Measurements from ENCODE around the gene TMEM45B.

Gene TMEM45B

DNA sequence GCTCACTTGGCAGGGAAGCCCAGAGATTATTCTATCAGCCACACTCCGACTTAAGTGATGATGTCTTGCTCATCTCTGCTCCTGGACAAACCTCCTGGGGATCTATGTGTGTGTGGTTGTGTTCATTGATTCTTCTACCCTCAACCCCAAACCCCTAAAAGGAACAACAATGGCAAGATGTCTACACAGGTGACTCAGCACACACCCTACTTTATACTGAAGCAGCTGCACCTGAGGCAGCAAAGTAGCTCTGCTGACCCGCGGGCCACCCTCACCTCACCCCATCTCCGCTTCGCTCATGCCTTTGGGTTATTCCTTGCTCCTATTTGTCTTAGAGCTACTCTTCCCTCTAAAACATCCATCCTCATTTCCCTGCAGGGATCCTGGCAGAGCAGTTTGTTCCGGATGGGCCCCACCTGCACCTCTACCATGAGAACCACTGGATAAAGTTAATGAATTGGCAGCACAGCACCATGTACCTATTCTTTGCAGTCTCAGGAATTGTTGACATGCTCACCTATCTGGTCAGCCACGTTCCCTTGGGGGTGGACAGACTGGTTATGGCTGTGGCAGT, 38.7 kb downstream of the TMEM45B start:
- no peak for TF ChIP-seq TAF1 (IDR thresholded peaks at IDR 0.05; ENCODE audit: low read depth)
- no peak for TF ChIP-seq ZBTB7A (IDR thresholded peaks at IDR 0.05; ENCODE audit: low read depth)
- no peak for TF ChIP-seq EGR1 (IDR thresholded peaks at IDR 0.05)
- no peak for TF ChIP-seq FOXM1 (IDR thresholded peaks at IDR 0.05; ENCODE audit: borderline replicate concordance, low read depth)
- TF ChIP-seq, protein P1, sequence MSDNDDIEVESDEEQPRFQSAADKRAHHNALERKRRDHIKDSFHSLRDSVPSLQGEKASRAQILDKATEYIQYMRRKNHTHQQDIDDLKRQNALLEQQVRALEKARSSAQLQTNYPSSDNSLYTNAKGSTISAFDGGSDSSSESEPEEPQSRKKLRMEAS (IDR thresholded peaks at IDR 0.05): no peak
- TF ChIP-seq NFIC (IDR thresholded peaks at IDR 0.05): no peak
- no peak for TF ChIP-seq CREB1 (IDR thresholded peaks at IDR 0.05; ENCODE audit: low read depth)
- no peak for TF ChIP-seq EP300 (IDR thresholded peaks at IDR 0.05; ENCODE audit: borderline replicate concordance)
- TF ChIP-seq CEBPB (IDR thresholded peaks at IDR 0.05): no peak
- TF ChIP-seq RAD21 (IDR thresholded peaks at IDR 0.05; ENCODE audit: low read depth): no peak
- TF ChIP-seq, protein P2, sequence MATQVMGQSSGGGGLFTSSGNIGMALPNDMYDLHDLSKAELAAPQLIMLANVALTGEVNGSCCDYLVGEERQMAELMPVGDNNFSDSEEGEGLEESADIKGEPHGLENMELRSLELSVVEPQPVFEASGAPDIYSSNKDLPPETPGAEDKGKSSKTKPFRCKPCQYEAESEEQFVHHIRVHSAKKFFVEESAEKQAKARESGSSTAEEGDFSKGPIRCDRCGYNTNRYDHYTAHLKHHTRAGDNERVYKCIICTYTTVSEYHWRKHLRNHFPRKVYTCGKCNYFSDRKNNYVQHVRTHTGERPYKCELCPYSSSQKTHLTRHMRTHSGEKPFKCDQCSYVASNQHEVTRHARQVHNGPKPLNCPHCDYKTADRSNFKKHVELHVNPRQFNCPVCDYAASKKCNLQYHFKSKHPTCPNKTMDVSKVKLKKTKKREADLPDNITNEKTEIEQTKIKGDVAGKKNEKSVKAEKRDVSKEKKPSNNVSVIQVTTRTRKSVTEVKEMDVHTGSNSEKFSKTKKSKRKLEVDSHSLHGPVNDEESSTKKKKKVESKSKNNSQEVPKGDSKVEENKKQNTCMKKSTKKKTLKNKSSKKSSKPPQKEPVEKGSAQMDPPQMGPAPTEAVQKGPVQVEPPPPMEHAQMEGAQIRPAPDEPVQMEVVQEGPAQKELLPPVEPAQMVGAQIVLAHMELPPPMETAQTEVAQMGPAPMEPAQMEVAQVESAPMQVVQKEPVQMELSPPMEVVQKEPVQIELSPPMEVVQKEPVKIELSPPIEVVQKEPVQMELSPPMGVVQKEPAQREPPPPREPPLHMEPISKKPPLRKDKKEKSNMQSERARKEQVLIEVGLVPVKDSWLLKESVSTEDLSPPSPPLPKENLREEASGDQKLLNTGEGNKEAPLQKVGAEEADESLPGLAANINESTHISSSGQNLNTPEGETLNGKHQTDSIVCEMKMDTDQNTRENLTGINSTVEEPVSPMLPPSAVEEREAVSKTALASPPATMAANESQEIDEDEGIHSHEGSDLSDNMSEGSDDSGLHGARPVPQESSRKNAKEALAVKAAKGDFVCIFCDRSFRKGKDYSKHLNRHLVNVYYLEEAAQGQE (IDR thresholded peaks at IDR 0.05; ENCODE audit: low read depth): no peak

GRCh38 chr11:129855086-129855485, 39.4 kb downstream of the TMEM45B start:
- TF ChIP-seq, protein P2 (IDR thresholded peaks at IDR 0.05; ENCODE audit: low read depth): no peak
- TF ChIP-seq NFIC (IDR thresholded peaks at IDR 0.05) (no peak), ZBTB7A (IDR thresholded peaks at IDR 0.05; ENCODE audit: low read depth) (no peak), EGR1 (IDR thresholded peaks at IDR 0.05) (no peak), YY1 (IDR thresholded peaks at IDR 0.05; ENCODE audit: low read depth) (no peak), TCF12 (IDR thresholded peaks at IDR 0.05; ENCODE audit: low read depth) (no peak), USF1 (IDR thresholded peaks at IDR 0.05) (no peak), EP300 (IDR thresholded peaks at IDR 0.05; ENCODE audit: borderline replicate concordance) (no peak), TEAD4 (IDR thresholded peaks at IDR 0.05) (no peak), CEBPB (IDR thresholded peaks at IDR 0.05) (no peak), FOXM1 (IDR thresholded peaks at IDR 0.05; ENCODE audit: borderline replicate concordance, low read depth) (no peak), TAF1 (IDR thresholded peaks at IDR 0.05; ENCODE audit: low read depth) (no peak), CREB1 (IDR thresholded peaks at IDR 0.05; ENCODE audit: low read depth) (no peak), RAD21 (IDR thresholded peaks at IDR 0.05; ENCODE audit: low read depth) (no peak)
- TF ChIP-seq, protein P1 (IDR thresholded peaks at IDR 0.05): no peak

- TF ChIP-seq CEBPB (IDR thresholded peaks at IDR 0.05): no peak
- no peak for TF ChIP-seq FOXM1 (IDR thresholded peaks at IDR 0.05; ENCODE audit: borderline replicate concordance, low read depth)
- no peak for TF ChIP-seq ZBTB7A (IDR thresholded peaks at IDR 0.05; ENCODE audit: low read depth)
- no peak for TF ChIP-seq YY1 (IDR thresholded peaks at IDR 0.05; ENCODE audit: low read depth)
- no peak for TF ChIP-seq EP300 (IDR thresholded peaks at IDR 0.05; ENCODE audit: borderline replicate concordance)
- TF ChIP-seq NFIC (IDR thresholded peaks at IDR 0.05): no peak
- no peak for TF ChIP-seq TEAD4 (IDR thresholded peaks at IDR 0.05)
- TF ChIP-seq RAD21 (IDR thresholded peaks at IDR 0.05; ENCODE audit: low read depth): no peak
- TF ChIP-seq, protein P1 (IDR thresholded peaks at IDR 0.05): no peak
Measured at GRCh38 chr11:129856036-129856435, 40.4 kb downstream of the TMEM45B start.

- TF ChIP-seq TEAD4 (IDR thresholded peaks at IDR 0.05) (peak; percentile 98), CREB1 (IDR thresholded peaks at IDR 0.05; ENCODE audit: low read depth) (no peak), RAD21 (IDR thresholded peaks at IDR 0.05; ENCODE audit: low read depth) (no peak), USF1 (IDR thresholded peaks at IDR 0.05) (peak; percentile 71), TAF1 (IDR thresholded peaks at IDR 0.05; ENCODE audit: low read depth) (no peak), EGR1 (IDR thresholded peaks at IDR 0.05) (no peak), CEBPB (IDR thresholded peaks at IDR 0.05) (no peak), YY1 (IDR thresholded peaks at IDR 0.05; ENCODE audit: low read depth) (no peak), NFIC (IDR thresholded peaks at IDR 0.05) (peak; percentile 73), EP300 (IDR thresholded peaks at IDR 0.05; ENCODE audit: borderline replicate concordance) (peak; percentile 79; the same call in 1 of the 2 replicates), ZBTB7A (IDR thresholded peaks at IDR 0.05; ENCODE audit: low read depth) (no peak), FOXM1 (IDR thresholded peaks at IDR 0.05; ENCODE audit: borderline replicate concordance, low read depth) (peak; percentile 17; the same call in 1 of the 2 replicates), TCF12 (IDR thresholded peaks at IDR 0.05; ENCODE audit: low read depth) (peak; percentile 62)
- TF ChIP-seq, protein P1 (IDR thresholded peaks at IDR 0.05): no peak; the same call in 1 of the 2 replicates
- TF ChIP-seq, protein P2 (IDR thresholded peaks at IDR 0.05; ENCODE audit: low read depth): no peak
Measured at GRCh38 chr11:129861702-129862522, 46.3 kb downstream of the TMEM45B start.

Measured in Ishikawa (cell line).